NCI-H226 (cell line): ENCODE measurements around the gene SOX4.

Source experiments
- DNase-seq: peaks from one replicate; pipeline ENCODE4 v3.0.0-alpha.2; 2015

SOX4 gene

GRCh38 chr6:21594416-21595281 lies 1.1 kb downstream of the SOX4 start:
- peak; percentile 30 for DNase-seq

GRCh38 chr6:21595285-21596144 lies 2.0 kb downstream of the SOX4 start:
- DNase-seq: peak; percentile 31

GRCh38 chr6:21596145-21596948 lies 2.8 kb downstream of the SOX4 start:
- DNase-seq: peak; percentile 55

- no peak for DNase-seq
These were observed 3.6 kb downstream of the SOX4 start for GRCh38 chr6:21596949-21597682.

- no peak for DNase-seq
These were observed 4.5 kb downstream of the SOX4 start for GRCh38 chr6:21597801-21598673.

GRCh38 chr6:21598674-21599023 lies 5.1 kb downstream of the SOX4 start:
- DNase-seq: no peak

- no peak for DNase-seq
These were observed 5.6 kb downstream of the SOX4 start for GRCh38 chr6:21599051-21599696.

GRCh38 chr6:21601339-21601923 lies 7.9 kb downstream of the SOX4 start:
- DNase-seq: no peak

GRCh38 chr6:21601932-21602390 lies 8.4 kb downstream of the SOX4 start:
- no peak for DNase-seq

GRCh38 chr6:21603082-21603952 lies 9.8 kb downstream of the SOX4 start:
- no peak for DNase-seq

- no peak for DNase-seq
These were observed 10.5 kb downstream of the SOX4 start for GRCh38 chr6:21604081-21604480.

- DNase-seq: no peak
These were observed 11.6 kb downstream of the SOX4 start for GRCh38 chr6:21605166-21605565.

- DNase-seq: no peak
These were observed 15.1 kb downstream of the SOX4 start for GRCh38 chr6:21608601-21609000.

- no peak for DNase-seq
These were observed 16.4 kb downstream of the SOX4 start for GRCh38 chr6:21609881-21610329.

GRCh38 chr6:21610341-21610740 lies 16.8 kb downstream of the SOX4 start:
- DNase-seq: no peak

GRCh38 chr6:21611485-21611884 lies 17.9 kb downstream of the SOX4 start:
- no peak for DNase-seq

- no peak for DNase-seq
These were observed 18.7 kb downstream of the SOX4 start for GRCh38 chr6:21612067-21612745.

GRCh38 chr6:21613809-21614208 lies 20.3 kb downstream of the SOX4 start:
- no peak for DNase-seq

- DNase-seq: no peak
These were observed 20.7 kb downstream of the SOX4 start for GRCh38 chr6:21614226-21614625.
